ENCODE results near the gene JPH2. TPM values are rescaled to one million over a fixed set of nuclear protein-coding genes. Genes with fewer than 3 reads are reported as not detected.

JPH2 gene
- total and polyA plus RNA-seq, 2 experiments from 2014 or later, result 0.16 to 1.1 TPM

DNA sequence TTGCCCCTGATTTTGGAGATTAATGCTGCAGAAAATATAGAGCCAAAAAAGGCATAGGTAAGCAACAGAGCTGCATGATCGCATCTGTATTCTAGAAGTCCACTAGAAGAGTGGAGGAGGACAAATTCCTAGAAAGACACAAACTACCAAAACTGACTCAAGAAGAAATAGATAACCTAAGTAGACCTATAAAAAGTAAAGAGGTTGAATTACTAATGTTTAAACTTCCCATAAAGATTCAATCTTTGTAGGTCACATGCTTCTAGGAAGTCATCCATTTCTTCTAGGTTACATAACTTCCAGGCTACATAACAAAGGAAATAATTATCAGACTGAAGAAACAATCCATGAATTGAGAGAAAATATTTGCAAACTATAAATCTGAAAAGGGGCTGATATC, 84.4 kb downstream of the JPH2 start (continued):
- TF ChIP-seq, protein P1, sequence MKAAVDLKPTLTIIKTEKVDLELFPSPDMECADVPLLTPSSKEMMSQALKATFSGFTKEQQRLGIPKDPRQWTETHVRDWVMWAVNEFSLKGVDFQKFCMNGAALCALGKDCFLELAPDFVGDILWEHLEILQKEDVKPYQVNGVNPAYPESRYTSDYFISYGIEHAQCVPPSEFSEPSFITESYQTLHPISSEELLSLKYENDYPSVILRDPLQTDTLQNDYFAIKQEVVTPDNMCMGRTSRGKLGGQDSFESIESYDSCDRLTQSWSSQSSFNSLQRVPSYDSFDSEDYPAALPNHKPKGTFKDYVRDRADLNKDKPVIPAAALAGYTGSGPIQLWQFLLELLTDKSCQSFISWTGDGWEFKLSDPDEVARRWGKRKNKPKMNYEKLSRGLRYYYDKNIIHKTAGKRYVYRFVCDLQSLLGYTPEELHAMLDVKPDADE (IDR thresholded peaks at IDR 0.05), result no peak
- TF ChIP-seq ZNF331 (CRISPR knock-in tag; IDR thresholded peaks at IDR 0.05; ENCODE audit: low read depth), result no peak

DNA sequence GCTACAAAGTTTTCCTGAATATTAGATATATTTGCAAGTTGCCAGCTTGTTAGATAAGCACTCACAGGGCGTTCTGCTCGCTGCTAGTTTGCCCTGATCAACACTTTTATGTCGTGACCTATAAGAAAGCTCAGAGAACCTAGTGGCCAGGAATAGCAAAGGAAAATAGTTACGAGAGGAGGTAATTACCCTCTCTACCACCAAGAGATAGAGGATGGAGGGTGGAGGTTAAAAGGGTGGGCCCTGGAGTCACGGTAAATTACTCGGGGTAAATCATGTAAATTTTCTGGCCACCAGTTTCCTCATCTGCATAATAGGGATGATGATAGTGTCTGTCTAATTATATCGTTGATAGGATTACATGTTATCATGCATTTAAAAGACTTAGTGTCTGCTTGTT, 87.2 kb downstream of the JPH2 start:
- Mint-ChIP-seq H3K27me3 (ENCODE audit: insufficient read depth, low read depth, poor library complexity) (no peaks in the 10 kb centered on the region), H3K9me3 (no peaks in the 10 kb centered on the region), H3K36me3 (ENCODE audit: low read depth) (no peaks in the 10 kb centered on the region), H3K27ac (no peak overlapping the region), H3K4me3 (no peak overlapping the region), H3K4me1 (no peaks in the 10 kb centered on the region)
- H3K9me2 ChIP-seq (ENCODE audit: insufficient read depth), result no peaks in the 10 kb centered on the region
- H3K4me3 ChIP-seq, result no peak overlapping the region
- no peaks in the 10 kb centered on the region for H3K4me1 ChIP-seq (ENCODE audit: insufficient read depth)
- H3K79me2 ChIP-seq (replicated peaks; ENCODE audit: insufficient read depth), result no peaks in the 10 kb centered on the region
- TF ChIP-seq NANOG (IDR thresholded peaks at IDR 0.05; ENCODE audit: borderline replicate concordance) (no peak), EZH2phosphoT487 (IDR thresholded peaks at IDR 0.05; ENCODE audit: unreplicated experiment) (no peak), ZNF114 (CRISPR knock-in tag; IDR thresholded peaks at IDR 0.05) (no peak), POLR2AphosphoS5 (IDR thresholded peaks at IDR 0.05; ENCODE audit: low read depth) (no peak), EZH2 (IDR thresholded peaks at IDR 0.05; ENCODE audit: low read depth, unreplicated experiment) (no peak), CREB1 (CRISPR knock-in tag; IDR thresholded peaks at IDR 0.05; ENCODE audit: low read depth) (no peak), STAT1 (IDR thresholded peaks at IDR 0.05; ENCODE audit: unreplicated experiment) (no peak)
- TF ChIP-seq, protein P2, sequence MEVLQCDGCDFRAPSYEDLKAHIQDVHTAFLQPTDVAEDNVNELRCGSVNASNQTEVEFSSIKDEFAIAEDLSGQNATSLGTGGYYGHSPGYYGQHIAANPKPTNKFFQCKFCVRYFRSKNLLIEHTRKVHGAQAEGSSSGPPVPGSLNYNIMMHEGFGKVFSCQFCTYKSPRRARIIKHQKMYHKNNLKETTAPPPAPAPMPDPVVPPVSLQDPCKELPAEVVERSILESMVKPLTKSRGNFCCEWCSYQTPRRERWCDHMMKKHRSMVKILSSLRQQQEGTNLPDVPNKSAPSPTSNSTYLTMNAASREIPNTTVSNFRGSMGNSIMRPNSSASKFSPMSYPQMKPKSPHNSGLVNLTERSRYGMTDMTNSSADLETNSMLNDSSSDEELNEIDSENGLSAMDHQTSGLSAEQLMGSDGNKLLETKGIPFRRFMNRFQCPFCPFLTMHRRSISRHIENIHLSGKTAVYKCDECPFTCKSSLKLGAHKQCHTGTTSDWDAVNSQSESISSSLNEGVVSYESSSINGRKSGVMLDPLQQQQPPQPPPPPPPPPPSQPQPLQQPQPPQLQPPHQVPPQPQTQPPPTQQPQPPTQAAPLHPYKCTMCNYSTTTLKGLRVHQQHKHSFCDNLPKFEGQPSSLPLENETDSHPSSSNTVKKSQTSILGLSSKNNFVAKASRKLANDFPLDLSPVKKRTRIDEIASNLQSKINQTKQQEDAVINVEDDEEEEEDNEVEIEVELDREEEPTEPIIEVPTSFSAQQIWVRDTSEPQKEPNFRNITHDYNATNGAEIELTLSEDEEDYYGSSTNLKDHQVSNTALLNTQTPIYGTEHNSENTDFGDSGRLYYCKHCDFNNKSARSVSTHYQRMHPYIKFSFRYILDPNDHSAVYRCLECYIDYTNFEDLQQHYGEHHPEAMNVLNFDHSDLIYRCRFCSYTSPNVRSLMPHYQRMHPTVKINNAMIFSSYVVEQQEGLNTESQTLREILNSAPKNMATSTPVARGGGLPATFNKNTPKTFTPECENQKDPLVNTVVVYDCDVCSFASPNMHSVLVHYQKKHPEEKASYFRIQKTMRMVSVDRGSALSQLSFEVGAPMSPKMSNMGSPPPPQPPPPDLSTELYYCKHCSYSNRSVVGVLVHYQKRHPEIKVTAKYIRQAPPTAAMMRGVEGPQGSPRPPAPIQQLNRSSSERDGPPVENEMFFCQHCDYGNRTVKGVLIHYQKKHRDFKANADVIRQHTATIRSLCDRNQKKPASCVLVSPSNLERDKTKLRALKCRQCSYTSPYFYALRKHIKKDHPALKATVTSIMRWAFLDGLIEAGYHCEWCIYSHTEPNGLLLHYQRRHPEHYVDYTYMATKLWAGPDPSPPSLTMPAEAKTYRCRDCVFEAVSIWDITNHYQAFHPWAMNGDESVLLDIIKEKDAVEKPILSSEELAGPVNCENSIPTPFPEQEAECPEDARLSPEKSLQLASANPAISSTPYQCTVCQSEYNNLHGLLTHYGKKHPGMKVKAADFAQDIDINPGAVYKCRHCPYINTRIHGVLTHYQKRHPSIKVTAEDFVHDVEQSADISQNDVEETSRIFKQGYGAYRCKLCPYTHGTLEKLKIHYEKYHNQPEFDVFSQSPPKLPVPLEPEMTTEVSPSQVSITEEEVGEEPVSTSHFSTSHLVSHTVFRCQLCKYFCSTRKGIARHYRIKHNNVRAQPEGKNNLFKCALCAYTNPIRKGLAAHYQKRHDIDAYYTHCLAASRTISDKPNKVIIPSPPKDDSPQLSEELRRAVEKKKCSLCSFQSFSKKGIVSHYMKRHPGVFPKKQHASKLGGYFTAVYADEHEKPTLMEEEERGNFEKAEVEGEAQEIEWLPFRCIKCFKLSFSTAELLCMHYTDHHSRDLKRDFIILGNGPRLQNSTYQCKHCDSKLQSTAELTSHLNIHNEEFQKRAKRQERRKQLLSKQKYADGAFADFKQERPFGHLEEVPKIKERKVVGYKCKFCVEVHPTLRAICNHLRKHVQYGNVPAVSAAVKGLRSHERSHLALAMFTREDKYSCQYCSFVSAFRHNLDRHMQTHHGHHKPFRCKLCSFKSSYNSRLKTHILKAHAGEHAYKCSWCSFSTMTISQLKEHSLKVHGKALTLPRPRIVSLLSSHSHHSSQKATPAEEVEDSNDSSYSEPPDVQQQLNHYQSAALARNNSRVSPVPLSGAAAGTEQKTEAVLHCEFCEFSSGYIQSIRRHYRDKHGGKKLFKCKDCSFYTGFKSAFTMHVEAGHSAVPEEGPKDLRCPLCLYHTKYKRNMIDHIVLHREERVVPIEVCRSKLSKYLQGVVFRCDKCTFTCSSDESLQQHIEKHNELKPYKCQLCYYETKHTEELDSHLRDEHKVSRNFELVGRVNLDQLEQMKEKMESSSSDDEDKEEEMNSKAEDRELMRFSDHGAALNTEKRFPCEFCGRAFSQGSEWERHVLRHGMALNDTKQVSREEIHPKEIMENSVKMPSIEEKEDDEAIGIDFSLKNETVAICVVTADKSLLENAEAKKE (CRISPR knock-in tag; IDR thresholded peaks at IDR 0.05), result no peak
- TF ChIP-seq, protein P1 (IDR thresholded peaks at IDR 0.05), result no peak
- TF ChIP-seq, protein P3, sequence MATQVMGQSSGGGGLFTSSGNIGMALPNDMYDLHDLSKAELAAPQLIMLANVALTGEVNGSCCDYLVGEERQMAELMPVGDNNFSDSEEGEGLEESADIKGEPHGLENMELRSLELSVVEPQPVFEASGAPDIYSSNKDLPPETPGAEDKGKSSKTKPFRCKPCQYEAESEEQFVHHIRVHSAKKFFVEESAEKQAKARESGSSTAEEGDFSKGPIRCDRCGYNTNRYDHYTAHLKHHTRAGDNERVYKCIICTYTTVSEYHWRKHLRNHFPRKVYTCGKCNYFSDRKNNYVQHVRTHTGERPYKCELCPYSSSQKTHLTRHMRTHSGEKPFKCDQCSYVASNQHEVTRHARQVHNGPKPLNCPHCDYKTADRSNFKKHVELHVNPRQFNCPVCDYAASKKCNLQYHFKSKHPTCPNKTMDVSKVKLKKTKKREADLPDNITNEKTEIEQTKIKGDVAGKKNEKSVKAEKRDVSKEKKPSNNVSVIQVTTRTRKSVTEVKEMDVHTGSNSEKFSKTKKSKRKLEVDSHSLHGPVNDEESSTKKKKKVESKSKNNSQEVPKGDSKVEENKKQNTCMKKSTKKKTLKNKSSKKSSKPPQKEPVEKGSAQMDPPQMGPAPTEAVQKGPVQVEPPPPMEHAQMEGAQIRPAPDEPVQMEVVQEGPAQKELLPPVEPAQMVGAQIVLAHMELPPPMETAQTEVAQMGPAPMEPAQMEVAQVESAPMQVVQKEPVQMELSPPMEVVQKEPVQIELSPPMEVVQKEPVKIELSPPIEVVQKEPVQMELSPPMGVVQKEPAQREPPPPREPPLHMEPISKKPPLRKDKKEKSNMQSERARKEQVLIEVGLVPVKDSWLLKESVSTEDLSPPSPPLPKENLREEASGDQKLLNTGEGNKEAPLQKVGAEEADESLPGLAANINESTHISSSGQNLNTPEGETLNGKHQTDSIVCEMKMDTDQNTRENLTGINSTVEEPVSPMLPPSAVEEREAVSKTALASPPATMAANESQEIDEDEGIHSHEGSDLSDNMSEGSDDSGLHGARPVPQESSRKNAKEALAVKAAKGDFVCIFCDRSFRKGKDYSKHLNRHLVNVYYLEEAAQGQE (IDR thresholded peaks at IDR 0.05; ENCODE audit: unreplicated experiment), result no peak
- no peak overlapping the region for H3K27ac ChIP-seq (ENCODE audit: low read depth)
- ATAC-seq (no peak), DNase-seq (ENCODE audit: low spot score) (no peak)
- no peak overlapping the region for H3K4me2 ChIP-seq
- no peaks in the 10 kb centered on the region for H3K27me3 ChIP-seq (ENCODE audit: insufficient read depth)
- no peaks in the 10 kb centered on the region for H4K20me1 ChIP-seq (replicated peaks; ENCODE audit: insufficient read depth)
- H2AFZ ChIP-seq, result no peak overlapping the region
- no peaks in the 10 kb centered on the region for H3K36me3 ChIP-seq (ENCODE audit: insufficient read depth)
- no peaks in the 10 kb centered on the region for H3F3A ChIP-seq (replicated peaks; ENCODE audit: low read depth)

Data from GM23338 (cell line).